ENCODE results near the gene ING5.
"Not testable (repeated sequence)": the region's sequence is repeated elsewhere in the genome, so short reads cannot be mapped to it uniquely, and the experiment has no call there.

The ING5 gene

DNA sequence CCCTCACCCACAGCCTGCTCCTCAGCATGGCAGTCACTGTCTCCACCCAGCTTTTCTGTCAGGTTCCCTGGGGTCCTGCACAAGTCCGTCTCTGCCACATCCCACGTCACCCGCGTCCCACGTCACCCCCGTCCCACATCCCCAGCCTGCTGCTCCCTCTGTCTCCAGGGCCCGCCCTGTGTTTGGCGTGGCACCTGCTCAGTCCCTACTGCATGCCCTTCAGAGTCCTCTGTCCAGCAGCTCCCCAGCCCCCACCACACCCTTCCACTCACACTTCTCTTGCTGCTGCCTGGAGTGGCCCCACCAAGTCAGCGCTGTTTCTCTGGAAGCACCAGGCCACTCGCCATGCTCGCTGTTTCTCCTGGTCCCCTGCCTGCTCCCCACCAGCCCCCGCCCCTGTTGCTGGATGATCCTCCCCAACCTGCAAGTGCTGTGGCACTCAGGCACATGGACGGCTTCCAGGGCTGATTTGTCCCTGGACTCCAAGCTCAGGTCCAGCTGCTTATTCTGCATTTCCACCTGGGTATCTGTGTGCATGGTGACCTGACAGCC lies 45.6 kb upstream of the ING5 start:
- DNase-seq (ENCODE audit: extremely low spot score): no peak
- TF ChIP-seq, protein P1, sequence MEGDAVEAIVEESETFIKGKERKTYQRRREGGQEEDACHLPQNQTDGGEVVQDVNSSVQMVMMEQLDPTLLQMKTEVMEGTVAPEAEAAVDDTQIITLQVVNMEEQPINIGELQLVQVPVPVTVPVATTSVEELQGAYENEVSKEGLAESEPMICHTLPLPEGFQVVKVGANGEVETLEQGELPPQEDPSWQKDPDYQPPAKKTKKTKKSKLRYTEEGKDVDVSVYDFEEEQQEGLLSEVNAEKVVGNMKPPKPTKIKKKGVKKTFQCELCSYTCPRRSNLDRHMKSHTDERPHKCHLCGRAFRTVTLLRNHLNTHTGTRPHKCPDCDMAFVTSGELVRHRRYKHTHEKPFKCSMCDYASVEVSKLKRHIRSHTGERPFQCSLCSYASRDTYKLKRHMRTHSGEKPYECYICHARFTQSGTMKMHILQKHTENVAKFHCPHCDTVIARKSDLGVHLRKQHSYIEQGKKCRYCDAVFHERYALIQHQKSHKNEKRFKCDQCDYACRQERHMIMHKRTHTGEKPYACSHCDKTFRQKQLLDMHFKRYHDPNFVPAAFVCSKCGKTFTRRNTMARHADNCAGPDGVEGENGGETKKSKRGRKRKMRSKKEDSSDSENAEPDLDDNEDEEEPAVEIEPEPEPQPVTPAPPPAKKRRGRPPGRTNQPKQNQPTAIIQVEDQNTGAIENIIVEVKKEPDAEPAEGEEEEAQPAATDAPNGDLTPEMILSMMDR (IDR thresholded peaks at IDR 0.05; ENCODE audit: control extremely low read depth, extremely low read depth, low read depth, missing control alignments): no peak
- ChIA-PET CTCF (no interaction called here), POLR2A (no interaction called here)

DNA sequence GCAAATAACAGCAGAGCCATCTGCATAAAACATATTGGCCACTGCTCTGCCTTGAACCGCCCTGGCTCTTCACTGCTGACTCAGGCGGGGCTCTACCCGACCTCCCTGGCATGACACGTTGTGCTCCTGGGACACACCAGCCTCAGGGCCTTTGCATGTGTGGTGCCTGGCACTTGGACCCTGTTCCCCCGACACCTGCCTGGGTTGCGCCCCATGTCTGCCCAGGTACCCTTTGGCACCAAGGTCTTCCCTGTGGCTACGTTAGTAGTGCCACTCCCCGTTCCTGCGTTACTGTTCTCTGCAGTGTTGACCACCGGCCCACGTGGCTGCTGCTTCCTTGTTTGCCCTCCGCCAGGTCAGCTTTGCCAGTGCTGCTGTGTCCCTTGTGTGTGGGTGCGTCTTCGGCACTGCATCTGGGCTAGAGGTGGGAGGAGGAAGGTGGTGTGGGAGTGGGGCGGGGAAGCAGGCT lies 44.0 kb upstream of the ING5 start:
- POLR2A ChIA-PET: no interaction called here
- CTCF ChIA-PET: interaction anchor here (1.2 kb wide), 1 partner anchor 8 kb away, joined by 3 read pairs; no protein-coding TSS in a partner anchor
- TF ChIP-seq, protein P1 (IDR thresholded peaks at IDR 0.05; ENCODE audit: control extremely low read depth, extremely low read depth, low read depth, missing control alignments): no peak

DNA sequence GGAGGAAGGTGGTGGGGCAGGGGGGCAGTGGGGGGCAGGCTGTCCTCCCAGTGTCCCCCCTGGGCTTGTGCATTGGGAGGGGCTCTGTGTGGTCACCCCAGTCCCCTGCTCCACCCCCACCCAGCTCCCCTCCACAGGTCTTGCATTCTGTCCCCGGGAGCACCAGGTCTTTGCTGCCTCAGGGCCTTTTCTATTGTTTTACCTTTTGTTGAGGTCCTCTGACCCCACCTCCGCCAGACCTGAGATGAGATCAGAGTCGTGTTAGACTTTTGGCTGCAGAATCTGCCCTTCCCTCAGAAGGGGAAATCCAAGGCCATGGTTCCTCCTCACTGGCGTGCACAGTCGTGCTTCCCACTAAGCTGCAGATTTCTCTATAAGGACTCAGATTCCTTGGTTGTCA lies 43.5 kb upstream of the ING5 start:
- DNase-seq (ENCODE audit: extremely low spot score): no peak
- TF ChIP-seq, protein P1 (IDR thresholded peaks at IDR 0.05; ENCODE audit: control extremely low read depth, extremely low read depth, low read depth, missing control alignments): no peak
- ChIA-PET CTCF (interaction anchor here (0.7 to 1.6 kb wide), 4 partner anchors 9 to 580 kb away, joined by 3 to 5 read pairs (median 3); no protein-coding TSS in a partner anchor), POLR2A (no interaction called here)

More for the DNA sequence above, 44.0 kb upstream of the ING5 start:
- DNase-seq (ENCODE audit: extremely low spot score): no peak

DNA sequence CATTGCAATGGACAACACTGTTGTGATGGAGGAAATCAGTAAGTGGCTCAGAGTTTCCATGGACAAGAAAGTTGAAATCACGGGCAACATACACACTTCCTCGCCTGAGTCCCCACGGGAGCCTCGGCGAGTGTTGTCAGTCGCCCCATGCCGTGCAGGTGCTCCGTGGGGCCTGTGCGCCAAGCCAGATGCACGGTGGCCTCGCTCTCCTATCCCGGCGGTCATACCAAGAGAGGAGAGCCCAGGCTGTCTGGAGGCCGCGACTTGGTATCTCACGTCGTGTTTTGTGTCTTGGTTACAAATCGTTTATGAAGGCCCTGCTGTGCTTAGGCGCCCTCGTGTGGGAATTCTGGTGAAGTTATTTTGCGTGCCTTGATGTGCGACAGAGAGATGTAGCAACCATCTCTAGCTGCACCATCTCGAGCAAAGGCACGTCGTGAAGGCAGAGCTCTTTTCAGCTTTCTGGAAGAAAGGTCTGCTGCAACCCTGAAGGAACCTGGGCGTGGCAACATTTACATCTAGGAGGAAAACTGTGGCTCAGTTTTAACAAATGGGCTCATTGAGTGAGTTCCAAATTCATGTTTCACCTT lies 42.6 kb upstream of the ING5 start:
- DNase-seq (ENCODE audit: extremely low spot score): no peak
- POLR2A ChIA-PET: no interaction called here
- CTCF ChIA-PET: interaction anchor here (0.7 to 1.6 kb wide), 6 partner anchors 10 to 581 kb away, joined by 3 to 5 read pairs (median 3); partner anchors contain the start of gene DTYMK
- TF ChIP-seq, protein P1 (IDR thresholded peaks at IDR 0.05; ENCODE audit: control extremely low read depth, extremely low read depth, low read depth, missing control alignments): peak; percentile 50

- ChIA-PET CTCF (no interaction called here), POLR2A (no interaction called here)
- TF ChIP-seq, protein P1 (IDR thresholded peaks at IDR 0.05; ENCODE audit: control extremely low read depth, extremely low read depth, low read depth, missing control alignments): no peak
- DNase-seq (ENCODE audit: extremely low spot score): no peak
Observed at GRCh38 chr2:241660593-241661213, 41.1 kb upstream of the ING5 start.

DNA sequence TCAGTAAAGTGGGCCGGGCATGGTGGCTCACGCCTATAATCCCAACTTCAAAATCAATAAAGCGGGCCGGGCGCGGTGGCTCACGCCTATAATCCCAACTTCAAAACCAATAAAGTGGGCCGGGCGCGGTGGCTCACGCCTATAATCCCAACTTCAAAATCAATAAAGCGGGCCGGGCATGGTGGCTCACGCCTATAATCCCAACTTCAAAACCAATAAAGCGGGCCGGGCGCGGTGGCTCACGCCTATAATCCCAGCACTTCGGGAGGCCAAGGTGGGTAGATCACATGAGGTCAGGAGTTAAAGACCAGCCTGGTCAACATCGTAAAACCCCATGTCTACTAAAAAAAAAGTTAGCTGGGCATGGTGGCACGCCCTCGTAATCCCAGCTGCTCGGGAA lies 39.1 kb upstream of the ING5 start:
- CTCF ChIA-PET; POLR2A ChIA-PET; DNase-seq (ENCODE audit: extremely low spot score): not testable (repeated sequence)

All from GM10248 (cell line).